Esophagus muscularis mucosa (tissue), 3 donors: Measurements from ENCODE around the gene SLC29A1.
A peak's percentile ranks its signal among the peaks of the same experiment; 100 is the strongest.

Experiments used
- CTCF ChIP-seq, 3 experiments: fragments of 200-600 bp in 2 of 3; fragments of 450-650 bp in 1 of 3; sonication (generic) in 2 of 3; IDR thresholded peaks; one replicate each; pipeline ENCODE4 v1.5.1; 2017 to 2019; ENCODE audit warnings: antibody characterized with exemption in 3 of 3, mild to moderate bottlenecking in 2 of 3, moderate library complexity in 1 of 3
- POLR2AphosphoS5 ChIP-seq, 2 donors: sonication (generic); formaldehyde crosslinking; IDR thresholded peaks; one replicate each; pipeline ENCODE4 v1.6.1; 2017; ENCODE audit warnings: antibody characterized with exemption in 2 of 2

GRCh38 chr6:44268095-44268628 lies 44.8 kb downstream of the SLC29A1 start:
- TF ChIP-seq POLR2AphosphoS5 (IDR thresholded peaks at IDR 0.05) = peak in 1 of 2 donors; percentile 38
- TF ChIP-seq CTCF (IDR thresholded peaks at IDR 0.05) = peak; percentile 87 to 95 (median 89)
